B cell (primary cell): ENCODE results near the gene SRRM1. TPM values are rescaled to one million over a fixed set of nuclear protein-coding genes. Genes with fewer than 3 reads are reported as not detected.

Experiments
- ATAC-seq: fragments of 200-7000 bp; cut with Tn5 transposase; one replicate; pipeline ENCODE4 v1.10.0; 2021; ENCODE audit warnings: low read depth, mild to moderate bottlenecking, moderate number of reproducible peaks, moderate library complexity
- CTCF ChIA-PET: fragments of 350-600 bp; sonication (Branson Sonifier 250); formaldehyde crosslinking; loops from one replicate; lab custom pipeline; 2021; ENCODE audit warnings: antibody characterized with exemption, inconsistent platforms; lab: Charles Lee
- POLR2A ChIA-PET: fragments of 350-600 bp; sonication (Branson Sonifier 250); formaldehyde crosslinking; loops from one replicate; lab custom pipeline; 2021; ENCODE audit warnings: antibody characterized with exemption; lab: Charles Lee
- DNase-seq: peaks from one replicate; pipeline ENCODE4 v3.0.0; 2013
- H2AFZ ChIP-seq: 2 replicates; pipeline ENCODE4 v1.6.1; 2012; ENCODE audit warnings: mild to moderate bottlenecking, low read depth, low read length; ENCODE audit not compliant: insufficient read depth, poor library complexity, severe bottlenecking
- H3K27ac ChIP-seq, 2 donors: 1 replicate in 1 of 2; 2 replicates in 1 of 2; pipeline ENCODE4 v1.5.1; 2012 to 2013; ENCODE audit warnings: low read length in 2 of 2, mild to moderate bottlenecking in 2 of 2, moderate library complexity in 1 of 2
- H3K27me3 ChIP-seq, 4 experiments: fragments of 200-600 bp in 1 of 4; sonication (generic) in 1 of 4; replicated peaks in 1 of 4; 1 replicate in 2 of 4; 2 replicates in 2 of 4; pipeline versions ENCODE4 v1.6.1 to v1.7.0; 2013 to 2016; ENCODE audit warnings: low read length in 3 of 4, mild to moderate bottlenecking in 2 of 4, mixed read lengths in 1 of 4, moderate library complexity in 1 of 4; ENCODE audit not compliant: insufficient read depth in 4 of 4, control insufficient read depth in 3 of 4; ENCODE audit errors: control extremely low read depth in 1 of 4
- H3K36me3 ChIP-seq, 2 experiments: replicated peaks in 1 of 2; 1 replicate in 1 of 2; 2 replicates in 1 of 2; pipeline versions ENCODE4 v1.6.1 to v1.7.1; 2013; ENCODE audit warnings: low read length in 1 of 2; ENCODE audit not compliant: insufficient read depth in 2 of 2, control insufficient read depth in 1 of 2; ENCODE audit errors: control extremely low read depth in 1 of 2, extremely low read depth in 1 of 2
- H3K4me1 ChIP-seq, 2 donors: fragments of 200-600 bp in 1 of 2; sonication (generic) in 1 of 2; 1 replicate in 1 of 2; 2 replicates in 1 of 2; pipeline versions ENCODE4 v1.5.1 to v1.6.1; 2013 to 2017; ENCODE audit warnings: low read length in 2 of 2; ENCODE audit not compliant: control insufficient read depth in 2 of 2, insufficient read depth in 2 of 2
- H3K4me2 ChIP-seq: replicated peaks from 2 replicates; pipeline ENCODE3; 2012; ENCODE audit warnings: mild to moderate bottlenecking, low read depth, low read length; ENCODE audit not compliant: poor library complexity, severe bottlenecking
- H3K4me3 ChIP-seq, 5 experiments: fragments of 200-600 bp in 1 of 5; sonication (generic) in 1 of 5; 1 replicate in 3 of 5; 2 replicates in 2 of 5; pipeline versions ENCODE4 v1.5.1 to v1.7.0; 2011 to 2016; ENCODE audit warnings: low read length in 4 of 5, mild to moderate bottlenecking in 4 of 5, low read depth in 2 of 5, control low read depth in 1 of 5, moderate library complexity in 1 of 5; ENCODE audit not compliant: insufficient read depth in 1 of 5; ENCODE audit errors: control extremely low read depth in 1 of 5, extremely low read depth in 1 of 5
- H3K79me2 ChIP-seq: fragments of 200-600 bp; sonication (generic); one replicate; pipeline ENCODE4 v1.6.0; 2016; ENCODE audit warnings: low read length; ENCODE audit not compliant: control insufficient read depth, insufficient read depth
- H3K9ac ChIP-seq: fragments of 200-600 bp; sonication (generic); 2 replicates; pipeline ENCODE4 v1.6.1; 2017; ENCODE audit warnings: mild to moderate bottlenecking, low read length, moderate library complexity
- H3K9me3 ChIP-seq, 3 donors: one replicate each; pipeline versions ENCODE4 v1.6.1 to v1.7.1; 2013; ENCODE audit warnings: low read length in 2 of 3; ENCODE audit not compliant: control insufficient read depth in 2 of 3, insufficient read depth in 1 of 3; ENCODE audit errors: control extremely low read depth in 1 of 3
- H4K20me1 ChIP-seq: 2 replicates; pipeline ENCODE4 v1.6.0; 2012; ENCODE audit warnings: mild to moderate bottlenecking, low read length; ENCODE audit not compliant: insufficient read depth, control insufficient read depth, poor library complexity, severe bottlenecking
- H3K27ac Mint-ChIP-seq: one replicate; pipeline ENCODE4 v1.8.0; 2021; ENCODE audit warnings: mixed read lengths
- H3K27me3 Mint-ChIP-seq: one replicate; pipeline ENCODE4 v1.8.0; 2021; ENCODE audit warnings: mixed read lengths
- H3K4me1 Mint-ChIP-seq: one replicate; pipeline ENCODE4 v1.8.0; 2021; ENCODE audit warnings: mixed read lengths
- H3K4me3 Mint-ChIP-seq: one replicate; pipeline ENCODE4 v1.8.0; 2021; ENCODE audit warnings: mixed read lengths
- H3K9me3 Mint-ChIP-seq: one replicate; pipeline ENCODE4 v1.8.0; 2022; ENCODE audit warnings: mixed read lengths; ENCODE audit not compliant: insufficient read depth
- EZH2 ChIP-seq: IDR thresholded peaks from 2 replicates; pipeline ENCODE4 v1.6.1; 2012; ENCODE audit warnings: borderline replicate concordance, low read depth, mild to moderate bottlenecking, moderate library complexity, low read length; ENCODE audit not compliant: insufficient read depth, poor library complexity, severe bottlenecking
- WGBS: methylation state at CpG from one replicate; pipeline ENCODE4 v1.1.5; 2013; ENCODE audit warnings: missing lambda C conversion rate; ENCODE audit not compliant: insufficient coverage; 5-methylcytosine and 5-hydroxymethylcytosine counted together
- intact Hi-C: fragments of 100-400 bp; cut with micrococcal nuclease; formaldehyde crosslinking; loops from one replicate; pipeline ENCODE4 v1.10.0; 2022
- polyA plus RNA-seq: library from polyadenylated mRNA; depleted of rRNA; stranded (reverse); fragments of >200 nt; gene quantifications from 2 replicates; pipeline ENCODE4 v1.2.3, GENCODE V29; 2012
- total RNA-seq, 2 donors: library from RNA; stranded (reverse); fragments of 120-200 nt in 1 of 2; gene quantifications; 1 replicate in 1 of 2; 2 replicates in 1 of 2; pipeline versions ENCODE4 v1.2.3 to v1.2.4, GENCODE V29; 2013 to 2022
- TF ChIP-seq, protein P1 (sequence below): fragments of 200-600 bp; IDR thresholded peaks from one replicate; pipeline ENCODE4 v1.8.0; 2022; ENCODE audit warnings: antibody characterized with exemption, mild to moderate bottlenecking

SRRM1 gene
- total and polyA plus RNA-seq, 2 donors (not counting 1 experiment from before 2014, with no cell fraction given) = 88.5 to 238 TPM

DNA sequence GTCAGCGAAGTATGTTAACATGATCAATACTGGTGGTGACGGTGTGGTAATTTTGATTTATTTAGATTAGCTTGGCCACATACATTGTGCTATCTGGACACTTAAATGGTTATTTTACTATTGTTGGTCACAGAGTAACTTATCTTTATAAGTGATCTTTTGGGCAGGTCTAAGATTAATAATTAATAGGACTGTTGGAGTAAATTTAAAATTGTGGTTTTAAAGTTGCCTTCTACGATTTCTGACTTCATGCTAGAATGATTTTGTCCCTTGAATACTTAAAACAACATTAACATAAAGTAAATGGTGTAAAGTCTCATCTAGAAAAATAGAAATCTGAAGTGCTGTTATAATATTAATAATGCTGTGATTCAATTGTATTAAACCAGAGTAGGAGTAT is 14.7 kb downstream of the SRRM1 start:
- Mint-ChIP-seq H3K4me1 (peaks cover 6% of the 10 kb centered on the region), H3K27me3 (no peaks in the 10 kb centered on the region), H3K9me3 (no peaks in the 10 kb centered on the region), H3K27ac (no peak overlapping the region), H3K4me3 (no peak overlapping the region)
- Histone ChIP-seq H3K27me3 (no peaks in the 10 kb centered on the region), H2AFZ (no peak overlapping the region), H3K9ac (no peak overlapping the region), H3K4me1 (no peaks in the 10 kb centered on the region), H3K4me2 (no peak overlapping the region), H3K36me3 (peaks cover 8 to 94% of the 10 kb centered on the region in 2 experiments), H4K20me1 (peaks cover 65% of the 10 kb centered on the region), H3K4me3 (no peak overlapping the region), H3K79me2 (peaks cover 35% of the 10 kb centered on the region), H3K9me3 (no peaks in the 10 kb centered on the region), H3K27ac (no peak overlapping the region)
- WGBS = no CpG with 5 or more reads among the region's 3 CpGs
- TF ChIP-seq, protein P1, sequence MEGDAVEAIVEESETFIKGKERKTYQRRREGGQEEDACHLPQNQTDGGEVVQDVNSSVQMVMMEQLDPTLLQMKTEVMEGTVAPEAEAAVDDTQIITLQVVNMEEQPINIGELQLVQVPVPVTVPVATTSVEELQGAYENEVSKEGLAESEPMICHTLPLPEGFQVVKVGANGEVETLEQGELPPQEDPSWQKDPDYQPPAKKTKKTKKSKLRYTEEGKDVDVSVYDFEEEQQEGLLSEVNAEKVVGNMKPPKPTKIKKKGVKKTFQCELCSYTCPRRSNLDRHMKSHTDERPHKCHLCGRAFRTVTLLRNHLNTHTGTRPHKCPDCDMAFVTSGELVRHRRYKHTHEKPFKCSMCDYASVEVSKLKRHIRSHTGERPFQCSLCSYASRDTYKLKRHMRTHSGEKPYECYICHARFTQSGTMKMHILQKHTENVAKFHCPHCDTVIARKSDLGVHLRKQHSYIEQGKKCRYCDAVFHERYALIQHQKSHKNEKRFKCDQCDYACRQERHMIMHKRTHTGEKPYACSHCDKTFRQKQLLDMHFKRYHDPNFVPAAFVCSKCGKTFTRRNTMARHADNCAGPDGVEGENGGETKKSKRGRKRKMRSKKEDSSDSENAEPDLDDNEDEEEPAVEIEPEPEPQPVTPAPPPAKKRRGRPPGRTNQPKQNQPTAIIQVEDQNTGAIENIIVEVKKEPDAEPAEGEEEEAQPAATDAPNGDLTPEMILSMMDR = no peak
- TF ChIP-seq EZH2 = no peak
- intact Hi-C loops = no loop called here
- CTCF ChIA-PET = interaction anchor here (0.9 to 1.7 kb wide), 3 partner anchors 31 to 178 kb away, joined by 4 to 7 read pairs (median 5); no protein-coding TSS in a partner anchor
- DNase-seq (no peak), ATAC-seq (no peak)
- POLR2A ChIA-PET = interaction anchor here (0.7 kb wide), 1 partner anchor 1290 kb away, joined by 5 read pairs; no protein-coding TSS in a partner anchor

DNA sequence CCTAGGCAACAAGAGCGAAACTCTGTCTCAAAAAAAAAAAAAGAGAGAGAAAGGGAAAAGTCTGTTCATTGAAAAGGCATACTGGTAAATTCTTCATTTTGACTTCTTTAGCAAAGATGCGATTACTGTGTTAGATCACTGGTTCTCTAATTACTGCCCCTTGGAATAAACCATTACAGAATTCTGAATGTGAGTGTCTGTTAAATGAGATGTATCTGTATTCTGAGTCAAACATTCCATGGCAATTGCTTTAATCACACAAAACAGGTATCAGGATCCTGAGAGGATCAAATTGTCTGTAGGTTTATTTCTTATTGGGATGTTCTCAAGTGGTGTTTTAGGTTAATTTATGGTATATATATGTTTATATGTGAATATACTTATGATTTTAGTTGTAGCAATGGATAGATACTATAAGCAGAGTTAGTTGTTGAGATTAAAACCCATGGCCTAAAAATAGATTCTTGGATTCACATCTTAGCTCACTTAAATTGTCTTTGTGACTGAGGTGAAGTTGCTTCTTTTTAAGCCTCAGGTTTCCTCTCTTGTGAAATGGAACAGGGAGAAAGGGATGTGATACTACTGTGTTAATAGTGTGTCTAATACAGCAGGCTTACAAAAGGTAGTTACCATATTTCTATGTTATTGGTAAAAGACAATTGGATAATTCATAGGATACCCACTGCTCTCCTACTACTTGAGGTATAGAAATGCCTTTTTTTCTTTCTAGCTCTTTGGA is 16.2 kb downstream of the SRRM1 start:
- Mint-ChIP-seq H3K27me3 (no peaks in the 10 kb centered on the region), H3K9me3 (no peaks in the 10 kb centered on the region), H3K4me1 (peaks cover 6% of the 10 kb centered on the region), H3K4me3 (no peak overlapping the region), H3K27ac (no peak overlapping the region)
- Histone ChIP-seq H3K4me3 (no peak overlapping the region), H3K27ac (no peak overlapping the region), H3K27me3 (no peaks in the 10 kb centered on the region), H3K9me3 (no peaks in the 10 kb centered on the region), H3K9ac (no peak overlapping the region), H4K20me1 (peaks cover 65% of the 10 kb centered on the region), H3K36me3 (peaks cover 8 to 92% of the 10 kb centered on the region in 2 experiments), H2AFZ (no peak overlapping the region), H3K79me2 (peaks cover 28% of the 10 kb centered on the region), H3K4me1 (no peaks in the 10 kb centered on the region), H3K4me2 (no peak overlapping the region)
- ATAC-seq (no peak), DNase-seq (no peak)
- no peak for TF ChIP-seq EZH2
- TF ChIP-seq, protein P1 = no peak
- CTCF ChIA-PET = interaction anchor here (1.0 kb wide), 1 partner anchor 29 kb away, joined by 3 read pairs; no protein-coding TSS in a partner anchor
- intact Hi-C loops = no loop called here
- 100% methylated on average over 1 of the region's 2 CpGs for WGBS
- POLR2A ChIA-PET = no interaction called here
